Left ventricle myocardium superior (tissue), 1 donor: ENCODE results near the gene NEK3. TPM values are rescaled to one million over a fixed set of nuclear protein-coding genes. Genes with fewer than 3 reads are reported as not detected.
"Not testable (repeated sequence)": the region's sequence is repeated elsewhere in the genome, so short reads cannot be mapped to it uniquely, and the experiment has no call there.

Experiments used
- ATAC-seq: fragments of 200-7000 bp; cut with Tn5 transposase; one replicate; pipeline ENCODE4 v1.9.1; 2020; ENCODE audit warnings: mild to moderate bottlenecking, moderate library complexity
- DNase-seq: peaks from one replicate; pipeline ENCODE4 v3.0.0-alpha.2; 2020
- intact Hi-C: fragments of 100-400 bp; cut with micrococcal nuclease; formaldehyde crosslinking; loops from one replicate; pipeline ENCODE4 v1.11.0; 2022
- total RNA-seq: library from RNA; stranded (reverse); fragmentation: NEBNext Ultra II Directional; extraction: Animal tissue kit (Norgen Biotek cat#: 25700); gene quantifications from one replicate; pipeline ENCODE4 v1.2.1, GENCODE V29; 2021
- donor health status: DM: no; HTN: yes; CAD: no; lungs with severe emphysema.

NEK3 gene
- total RNA-seq, 1 donor from 2014 or later: 5.1 TPM

- DNase-seq (peak; percentile 81), ATAC-seq (peak; percentile 94)
- intact Hi-C loops: no loop called here
Observed at GRCh38 chr13:52128714-52129700, 30.4 kb downstream of the NEK3 start, which contains the start of gene NEK5. Gene NEK5 (minus strand): TSS chr13:52129073. CDS start chr13:52127482, 1,591 bp downstream.

DNA sequence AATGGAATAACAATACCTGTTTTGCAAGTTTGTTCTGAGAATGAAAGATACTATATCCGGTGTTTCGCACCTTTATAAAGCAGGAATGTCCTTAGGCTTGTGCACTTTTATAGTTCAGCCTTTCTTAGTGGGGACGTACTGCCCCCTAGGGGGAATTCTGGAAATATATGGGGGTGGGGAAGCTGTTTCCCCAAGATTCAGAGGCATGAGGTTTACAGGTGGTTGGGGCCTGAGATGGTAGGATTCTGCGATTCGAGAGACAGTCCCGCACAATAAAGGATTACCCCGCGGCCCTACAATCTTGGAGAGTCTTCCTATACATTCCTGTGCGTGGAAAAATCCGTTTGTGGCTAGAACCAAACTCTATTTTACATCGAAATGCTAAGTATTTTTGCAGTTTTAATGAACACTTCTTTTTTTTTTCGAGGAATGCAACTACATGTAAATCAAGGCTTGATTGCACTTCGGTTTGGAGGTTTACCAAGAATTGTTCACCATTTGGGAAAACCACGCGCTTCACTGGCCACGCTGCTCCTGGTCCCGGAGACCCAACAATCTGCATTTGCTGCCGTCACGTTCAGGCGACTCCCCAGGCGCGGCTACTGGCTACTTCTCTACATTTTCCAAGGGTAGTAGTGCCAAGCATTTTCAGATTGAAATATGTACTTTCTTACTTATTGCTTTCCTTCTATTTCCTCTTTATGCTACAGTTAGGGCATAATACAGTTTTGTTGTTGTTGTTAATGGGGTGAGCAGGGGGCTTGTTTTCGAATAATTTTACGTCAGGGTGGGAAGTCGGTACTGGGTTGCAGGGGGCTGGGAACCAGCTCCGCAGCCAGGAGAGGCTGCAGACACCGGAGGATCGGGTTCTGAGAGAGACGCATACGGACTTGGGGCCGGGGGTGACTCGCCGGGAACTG, 31.4 kb downstream of the NEK3 start:
- ATAC-seq: peak; percentile 88
- peak; percentile 38 for DNase-seq
- intact Hi-C loops: loop anchor here (2.0 kb wide), 1 partner anchor 127 kb away; no protein-coding TSS in a partner anchor

- ATAC-seq (peak; percentile 2), DNase-seq (no peak)
- intact Hi-C loops: loop anchor here (2.0 kb wide), 1 partner anchor 127 kb away; no protein-coding TSS in a partner anchor
Observed at GRCh38 chr13:52127378-52127777, 32.0 kb downstream of the NEK3 start.

DNA sequence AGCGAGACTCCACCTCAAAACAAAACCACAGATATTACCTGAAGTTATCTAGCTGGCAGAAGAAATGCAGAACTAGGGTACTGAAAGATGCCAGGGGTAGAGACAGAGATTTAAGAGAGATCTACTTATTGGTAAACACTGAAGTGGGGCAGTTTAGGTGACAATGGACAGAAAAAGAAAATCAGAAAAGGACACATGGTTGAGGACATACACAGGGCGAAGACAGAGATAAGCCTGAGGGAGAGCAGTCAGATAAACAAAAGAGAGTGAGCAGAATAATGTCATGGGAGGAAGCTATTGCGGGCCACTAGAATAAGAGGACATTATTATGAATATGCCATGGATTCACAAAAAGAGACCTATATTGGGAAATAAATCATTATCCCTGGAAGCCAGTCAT, 33.9 kb downstream of the NEK3 start:
- ATAC-seq (no peak), DNase-seq (no peak)
- intact Hi-C loops: no loop called here

DNA sequence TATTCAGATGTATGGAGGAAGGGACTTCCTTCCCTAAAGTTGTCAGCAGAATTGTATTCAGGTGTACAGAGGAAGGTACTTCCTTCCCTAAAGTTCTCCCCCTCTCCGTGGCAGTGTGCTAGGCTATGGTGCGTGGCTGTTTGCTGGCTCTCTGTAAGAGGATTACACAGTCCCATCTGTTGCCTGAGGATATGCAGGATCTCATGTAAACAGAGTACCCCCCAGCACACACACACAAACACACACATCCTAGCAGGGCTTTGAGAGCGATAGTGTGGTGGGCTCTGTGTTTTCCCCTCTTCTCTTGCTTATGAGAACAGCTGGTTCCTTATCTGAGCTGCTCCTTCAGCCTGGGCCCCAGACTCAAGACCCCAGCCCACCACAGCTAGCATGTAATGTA, 40.8 kb downstream of the NEK3 start:
- intact Hi-C loops: no loop called here
- DNase-seq: no peak
- no peak for ATAC-seq

- no peak for DNase-seq
- no peak for ATAC-seq
- intact Hi-C loops: no loop called here
Observed at GRCh38 chr13:52118095-52118494, 41.3 kb downstream of the NEK3 start.

- DNase-seq: no peak
- peak; percentile 98 for ATAC-seq
- intact Hi-C loops: no loop called here
Observed at GRCh38 chr13:52112591-52112990, 46.8 kb downstream of the NEK3 start.

DNA sequence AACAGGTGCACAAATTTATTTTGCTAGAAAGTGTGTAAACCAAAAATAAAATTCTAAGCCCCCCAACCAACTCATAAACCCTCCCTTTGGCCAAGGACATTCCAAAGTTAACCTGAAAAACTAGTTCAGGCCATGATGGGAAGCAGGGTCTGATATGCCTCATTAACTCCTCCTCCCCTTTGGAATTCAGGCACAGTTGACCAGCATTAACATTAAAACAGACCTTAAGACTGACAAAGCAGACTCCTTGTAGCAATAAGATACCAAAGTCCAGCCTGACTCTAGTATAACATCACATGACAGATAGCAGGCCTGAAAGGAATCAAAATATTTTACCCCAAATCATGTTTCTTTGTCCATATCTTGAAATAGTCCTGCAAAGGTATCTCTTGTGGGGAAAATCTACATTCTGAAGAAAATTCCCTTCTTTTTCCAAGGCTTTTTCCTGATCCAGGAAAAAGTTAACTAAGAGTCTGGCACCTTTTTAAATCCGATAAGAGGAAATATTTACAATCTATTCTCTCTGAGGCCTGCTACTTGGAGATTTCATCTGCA, 50.2 kb downstream of the NEK3 start:
- ATAC-seq (no peak), DNase-seq (no peak)
- intact Hi-C loops: no loop called here

DNA sequence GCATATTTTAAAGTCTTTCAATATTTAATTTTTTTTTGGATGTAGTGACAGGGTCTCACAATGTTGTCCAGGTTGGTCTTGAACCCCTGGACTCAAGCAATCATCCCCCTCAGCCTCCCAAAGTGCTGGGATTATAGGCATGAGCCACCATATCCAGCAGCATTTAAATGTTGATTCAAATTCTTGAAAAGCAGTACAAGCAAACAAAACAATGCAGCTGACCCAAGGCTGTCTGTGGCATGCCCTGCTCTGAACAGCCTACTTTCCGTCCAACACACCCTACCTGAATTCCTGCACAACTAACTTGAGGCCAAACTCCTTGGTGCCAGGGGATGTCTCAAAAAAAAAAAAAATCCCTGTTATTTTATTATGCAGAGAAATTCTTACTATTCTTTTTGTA, 53.6 kb downstream of the NEK3 start:
- intact Hi-C loops: no loop called here
- DNase-seq (no peak), ATAC-seq (no peak)

- DNase-seq: no peak
- no peak for ATAC-seq
- intact Hi-C loops: no loop called here
Observed at GRCh38 chr13:52104624-52105023, 54.8 kb downstream of the NEK3 start.

DNA sequence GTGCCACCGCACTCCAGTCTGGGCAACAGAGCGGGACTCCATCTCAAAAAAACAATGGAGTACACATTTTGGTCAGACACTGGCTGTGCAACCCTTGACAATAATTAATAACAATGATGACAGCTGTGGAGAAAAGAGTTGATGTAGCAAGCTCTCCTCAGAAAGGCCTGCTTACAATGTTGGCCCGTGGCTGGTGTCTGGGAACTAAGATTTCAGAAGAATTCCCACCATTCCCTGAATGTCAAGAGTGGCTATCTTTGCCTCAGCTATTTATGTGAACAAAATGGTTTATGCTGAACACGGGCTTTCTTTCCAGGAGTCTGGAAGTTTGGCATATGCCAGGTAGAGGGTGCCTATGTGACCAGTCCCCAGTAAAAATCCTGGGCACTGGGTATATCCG, 56.0 kb downstream of the NEK3 start:
- intact Hi-C loops: no loop called here
- no peak for DNase-seq
- ATAC-seq: no peak

- intact Hi-C loops, ATAC-seq: not testable (repeated sequence)
Observed at GRCh38 chr13:52102423-52102822, 57.0 kb downstream of the NEK3 start.

GRCh38 chr13:52097197-52097596, 62.2 kb downstream of the NEK3 start:
- ATAC-seq (no peak), DNase-seq (no peak)
- intact Hi-C loops: no loop called here

More at GRCh38 chr13:52102423-52102822, 57.0 kb downstream of the NEK3 start:
- DNase-seq: not testable (repeated sequence)

DNA sequence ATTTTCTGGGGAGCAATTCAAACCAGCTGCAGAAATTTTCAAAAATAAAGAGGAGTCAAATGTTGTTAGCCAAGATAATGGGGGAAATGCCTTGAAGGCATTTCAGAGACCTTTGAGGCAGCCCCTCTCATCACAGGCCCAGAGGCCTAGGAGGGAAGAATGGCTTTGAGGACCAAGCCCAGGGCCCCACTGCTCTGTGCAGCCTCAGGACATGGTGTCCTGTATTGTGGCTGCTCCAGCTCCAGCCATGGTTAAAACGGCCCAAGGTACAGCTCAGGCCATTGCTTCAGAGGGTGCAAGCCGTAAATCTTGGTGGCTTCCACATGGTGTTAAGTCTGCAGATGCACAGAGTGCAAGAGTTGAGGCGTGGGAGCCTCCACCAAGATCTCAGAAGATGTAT, 62.6 kb downstream of the NEK3 start:
- no peak for DNase-seq
- ATAC-seq: no peak
- intact Hi-C loops: no loop called here

DNA sequence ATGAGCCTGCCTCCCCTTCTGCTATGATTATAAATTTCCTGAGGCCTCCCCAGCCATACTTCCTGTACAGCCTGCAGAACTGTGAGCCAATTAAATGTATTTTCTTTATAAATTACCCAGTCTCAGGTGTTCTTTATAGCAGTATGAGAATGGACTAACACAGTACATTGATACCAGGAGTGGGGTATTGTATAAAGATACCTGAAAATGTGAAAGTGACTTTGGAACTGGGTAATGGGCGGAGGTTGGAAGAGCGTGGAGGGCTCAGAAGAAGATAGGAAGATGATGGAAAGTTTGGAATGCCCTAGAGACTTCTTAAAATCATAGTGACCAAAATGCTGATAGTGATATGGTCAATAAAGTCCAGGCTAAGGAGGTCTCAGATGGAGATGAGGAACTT, 63.3 kb downstream of the NEK3 start:
- no peak for ATAC-seq
- intact Hi-C loops: no loop called here
- no peak for DNase-seq

DNA sequence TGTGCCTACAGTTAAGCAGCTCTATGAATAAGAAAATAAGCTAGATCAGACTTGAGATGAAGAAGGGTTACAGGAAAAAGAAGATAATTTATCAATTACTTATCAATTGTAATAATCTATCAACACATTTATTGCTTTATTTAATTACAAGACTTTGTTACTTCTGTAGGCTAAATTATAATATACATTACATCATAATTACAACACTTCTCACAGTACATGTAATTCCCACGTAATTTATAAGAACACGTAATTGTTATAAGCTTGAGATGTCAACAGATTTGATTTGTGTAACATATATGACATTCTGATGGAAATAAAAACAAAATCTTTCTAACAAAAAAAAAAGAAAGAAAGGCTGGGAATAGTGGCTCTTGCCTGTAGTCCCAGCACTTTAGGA, 67.3 kb downstream of the NEK3 start:
- no peak for ATAC-seq
- intact Hi-C loops: no loop called here
- DNase-seq: no peak

DNA sequence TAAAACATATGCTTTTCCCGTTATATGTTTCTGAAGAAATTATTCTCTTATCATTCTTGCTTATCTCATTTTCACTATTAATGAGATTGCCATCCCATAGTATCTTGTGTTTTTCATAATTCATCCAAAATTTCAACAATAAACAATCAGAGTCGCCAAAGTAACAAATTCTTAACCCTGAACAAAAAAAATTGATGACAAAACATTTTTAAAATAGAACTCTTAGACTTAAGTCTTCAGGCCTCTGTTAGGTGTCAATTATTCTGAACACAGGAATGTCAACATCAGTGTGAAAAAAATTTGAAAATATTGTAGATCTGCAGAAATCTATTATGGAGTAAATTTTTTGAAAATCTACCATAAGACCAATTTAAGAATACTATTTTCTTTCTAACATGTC, 67.9 kb downstream of the NEK3 start:
- ATAC-seq (no peak), DNase-seq (no peak)
- intact Hi-C loops: no loop called here

GRCh38 chr13:52085421-52085820, 74.0 kb downstream of the NEK3 start:
- ATAC-seq: no peak
- intact Hi-C loops: no loop called here
- no peak for DNase-seq

GRCh38 chr13:52084981-52085380, 74.4 kb downstream of the NEK3 start:
- DNase-seq, intact Hi-C loops, ATAC-seq: not testable (repeated sequence)
